Activated CD8-positive, alpha-beta memory T cell treated with anti-CD3 and anti-CD28 coated beads, Interleukin-2, amount 50 U/mL, for 24 hours (primary cell): ENCODE data around the gene AGAP1.
"Not testable (repeated sequence)": the region's sequence is repeated elsewhere in the genome, so short reads cannot be mapped to it uniquely, and the experiment has no call there.

ENCODE experiments used
- DNase-seq: peaks from one replicate; pipeline ENCODE4 v3.0.0-alpha.2; 2020; ENCODE audit errors: extremely low read depth

The AGAP1 gene

DNA sequence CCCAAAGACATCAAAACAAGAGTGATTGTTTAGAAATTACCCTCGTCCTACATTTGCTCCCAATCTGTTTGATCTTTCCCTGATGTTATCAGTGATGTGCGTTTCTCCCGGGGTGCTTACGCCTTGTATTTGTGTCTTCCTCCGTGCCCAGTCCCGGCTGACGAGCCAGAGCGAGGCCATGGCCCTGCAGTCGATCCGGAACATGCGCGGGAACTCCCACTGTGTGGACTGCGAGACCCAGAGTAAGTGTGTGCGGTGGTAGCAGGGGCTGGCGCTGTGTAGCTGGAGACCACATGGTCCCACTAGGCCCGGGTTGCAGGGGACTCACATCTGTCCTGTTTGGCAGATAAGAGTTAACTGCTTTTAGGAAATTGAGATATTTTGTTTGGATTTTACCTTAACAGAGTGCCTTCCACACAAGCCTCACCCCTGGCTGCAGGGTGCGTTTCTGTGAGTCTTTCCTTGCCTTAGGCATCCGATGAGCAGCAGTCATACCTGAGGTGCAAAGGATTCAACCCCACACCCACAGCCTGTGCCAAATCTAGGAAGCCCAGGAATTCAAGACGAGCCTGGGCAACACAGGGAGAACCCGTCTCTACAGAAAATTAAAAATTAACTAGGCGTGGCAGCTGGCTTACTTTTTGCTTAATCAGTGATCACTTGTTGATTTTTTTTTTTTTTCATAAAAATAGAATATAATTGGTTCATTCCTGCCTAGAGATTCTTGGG, 546.9 kb downstream of the AGAP1 start:
- no peak for DNase-seq

DNA sequence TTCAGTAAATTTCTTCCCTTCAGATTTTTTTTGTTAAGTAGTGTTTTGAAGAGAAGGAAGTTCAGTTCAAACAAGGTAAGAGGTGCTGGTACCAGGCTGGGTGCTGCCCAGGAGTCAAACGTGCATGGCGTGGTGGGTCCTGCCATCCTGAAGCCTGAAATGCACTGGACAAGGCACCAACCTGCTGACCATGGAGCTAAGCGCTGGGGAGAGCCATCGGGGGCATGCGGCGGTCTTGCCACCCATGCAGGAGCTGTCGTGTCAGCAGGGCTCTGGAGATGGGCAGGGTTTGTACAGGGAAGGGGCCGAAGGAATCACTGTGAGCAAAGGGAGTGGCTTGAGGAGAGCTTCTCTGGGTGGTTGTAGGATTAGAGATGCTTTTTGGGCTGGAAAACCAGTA, 547.8 kb downstream of the AGAP1 start:
- DNase-seq, result no peak

DNA sequence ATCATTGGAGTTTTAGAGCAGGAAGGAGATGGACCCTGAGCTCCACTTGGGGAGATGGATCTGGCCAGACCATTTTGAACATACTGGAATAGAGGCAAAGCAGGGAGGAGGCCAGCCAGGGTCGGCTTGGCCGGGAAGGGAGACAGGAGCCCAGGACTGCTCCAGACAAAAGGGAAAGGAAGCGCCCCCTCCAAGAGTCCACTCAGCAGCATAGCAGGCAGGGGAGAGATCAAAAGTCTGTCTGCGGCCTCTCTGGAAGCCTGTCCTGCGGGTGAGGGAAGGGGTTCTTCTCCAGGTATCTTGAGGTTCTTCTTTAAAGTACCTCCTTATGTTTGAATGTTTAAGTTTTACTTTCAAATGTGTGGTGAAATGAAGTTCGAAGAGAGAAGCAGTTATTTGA, 548.2 kb downstream of the AGAP1 start:
- no peak for DNase-seq

DNA sequence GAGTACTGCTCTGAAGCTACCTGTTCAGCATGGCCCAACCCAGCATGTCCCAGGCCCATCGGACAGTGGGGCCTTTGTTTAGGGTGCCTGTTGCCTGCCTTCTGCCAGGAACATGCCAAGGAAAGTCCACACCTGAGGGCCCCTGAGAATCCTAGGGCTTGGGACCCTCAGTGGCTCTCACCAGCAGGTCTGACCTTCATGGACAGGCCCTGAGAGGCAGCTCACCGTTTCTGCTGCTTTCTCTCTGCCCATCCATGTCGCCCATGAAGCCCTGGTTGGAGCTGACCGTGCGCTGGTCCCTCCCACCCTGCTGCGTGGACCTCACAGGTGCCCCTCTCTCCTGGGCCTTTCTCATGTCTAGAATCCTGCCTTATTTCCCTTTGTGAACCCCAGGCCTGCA, 550.3 kb downstream of the AGAP1 start:
- no peak for DNase-seq

DNA sequence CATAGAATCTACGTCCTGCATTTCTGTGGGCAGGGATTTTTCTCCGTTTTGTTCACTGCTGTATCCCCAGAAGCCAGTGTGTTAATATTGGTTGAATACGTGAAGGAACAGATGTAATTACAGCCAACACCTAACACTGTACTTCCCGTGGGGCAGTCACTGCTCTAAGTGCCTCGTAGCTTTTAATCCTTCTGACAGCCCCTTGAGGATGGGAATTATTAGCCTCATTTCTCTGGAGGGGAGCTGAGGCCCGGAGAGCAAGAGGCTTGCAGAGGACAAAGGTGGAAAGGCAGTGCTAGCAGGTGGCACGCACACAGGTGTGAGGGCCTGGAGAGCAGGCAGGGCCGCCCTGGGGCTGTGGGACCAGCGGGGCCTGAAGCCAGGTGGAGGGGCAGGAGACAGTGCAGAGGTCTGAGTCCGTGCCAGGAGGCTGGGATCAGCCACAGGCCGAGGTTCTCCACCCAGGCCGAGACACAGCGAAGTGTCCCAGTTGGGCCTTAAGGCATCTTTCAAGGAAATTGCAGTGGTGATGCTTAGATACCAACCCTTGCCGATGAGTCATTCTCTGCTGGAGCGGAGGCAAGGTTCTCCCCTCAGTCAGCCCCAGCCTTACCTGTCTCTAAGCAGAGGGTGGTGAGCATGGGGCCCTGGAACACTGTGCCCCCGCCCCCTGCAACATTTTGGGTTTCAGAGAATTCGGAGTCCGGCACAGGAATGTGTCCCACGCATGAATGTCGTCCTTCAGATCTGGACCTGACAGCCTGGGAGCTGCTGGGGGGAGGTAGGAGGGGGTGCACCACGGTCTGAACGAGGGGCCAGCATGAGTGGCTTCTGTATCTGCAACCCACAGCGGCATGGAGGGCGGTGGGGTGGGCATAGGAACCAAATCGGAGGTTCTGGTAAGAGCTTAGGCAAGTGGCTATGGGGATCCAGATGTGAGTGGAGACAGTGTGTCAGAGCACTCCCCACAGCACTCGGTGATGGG, 551.7 kb downstream of the AGAP1 start:
- DNase-seq, result no peak

DNA sequence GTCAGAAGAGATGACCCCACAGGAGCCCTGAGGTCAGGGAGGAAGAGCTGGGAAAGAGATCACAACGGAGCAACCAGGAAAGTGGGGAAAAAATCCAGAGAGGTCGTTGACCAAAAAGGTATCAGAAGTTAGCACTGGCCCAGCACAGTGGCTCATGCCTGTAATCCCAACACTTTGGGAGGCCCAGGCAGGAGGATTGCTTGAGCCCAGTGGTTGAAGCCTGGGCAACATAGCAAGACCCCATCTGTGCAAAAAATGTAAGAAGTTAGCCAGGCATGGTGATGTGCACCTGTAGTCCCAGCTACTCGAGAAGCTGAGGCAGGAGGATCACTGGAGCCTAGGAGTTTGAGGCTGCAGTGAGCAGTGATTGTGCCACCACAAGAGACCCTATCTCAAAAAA, 552.9 kb downstream of the AGAP1 start:
- DNase-seq, result no peak

DNA sequence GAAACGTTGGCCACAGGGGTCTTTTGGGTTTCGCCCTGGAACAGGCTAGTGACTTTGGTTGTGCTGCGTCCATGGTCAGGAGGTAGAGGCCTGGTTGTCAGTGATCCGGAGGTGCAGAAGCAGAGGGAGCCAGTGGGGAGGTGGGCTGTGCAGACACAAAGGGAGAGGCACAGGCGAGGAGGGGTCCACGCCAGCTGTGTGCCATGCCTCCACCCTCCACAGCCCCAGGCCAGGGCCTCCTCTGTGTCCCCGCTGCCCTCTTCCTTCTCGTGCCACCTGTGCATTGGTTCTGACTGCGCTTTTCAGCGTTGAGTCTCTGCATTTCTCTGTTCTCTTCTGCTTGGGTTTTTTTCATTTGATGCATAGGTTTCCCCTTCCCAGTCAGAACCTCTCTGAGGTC, 553.3 kb downstream of the AGAP1 start:
- DNase-seq, result no peak

DNA sequence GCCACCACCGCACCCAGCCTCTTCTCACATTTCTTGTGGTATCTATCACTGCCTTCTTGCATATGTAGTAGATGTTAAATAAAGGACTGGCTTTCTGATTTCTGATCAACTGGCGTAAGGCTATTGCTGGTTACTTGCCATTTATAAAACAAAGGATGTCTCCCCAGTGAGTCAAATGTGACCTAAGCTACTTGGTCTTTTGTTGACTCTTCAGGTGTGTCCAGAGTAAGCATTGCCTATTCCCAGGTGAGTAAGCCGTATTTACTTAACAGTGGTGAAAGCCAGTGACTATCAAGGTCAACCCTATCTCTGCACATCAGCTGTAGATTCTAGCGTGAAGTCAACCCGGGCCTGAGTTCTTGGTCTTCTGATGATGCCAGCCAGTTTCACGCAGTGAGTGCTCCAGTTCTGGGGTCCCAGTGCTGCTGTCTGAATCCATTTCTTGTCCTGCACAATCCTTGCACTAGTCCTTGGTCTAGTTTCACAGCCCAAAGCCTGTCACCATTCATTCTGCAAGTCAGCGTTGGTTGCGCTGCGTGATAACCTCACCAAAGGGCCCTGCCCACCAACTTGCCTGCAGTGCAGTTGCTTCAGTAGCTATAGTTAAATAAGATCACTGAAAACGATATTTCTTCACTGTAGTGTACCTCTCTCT, 554.2 kb downstream of the AGAP1 start:
- no peak for DNase-seq

DNA sequence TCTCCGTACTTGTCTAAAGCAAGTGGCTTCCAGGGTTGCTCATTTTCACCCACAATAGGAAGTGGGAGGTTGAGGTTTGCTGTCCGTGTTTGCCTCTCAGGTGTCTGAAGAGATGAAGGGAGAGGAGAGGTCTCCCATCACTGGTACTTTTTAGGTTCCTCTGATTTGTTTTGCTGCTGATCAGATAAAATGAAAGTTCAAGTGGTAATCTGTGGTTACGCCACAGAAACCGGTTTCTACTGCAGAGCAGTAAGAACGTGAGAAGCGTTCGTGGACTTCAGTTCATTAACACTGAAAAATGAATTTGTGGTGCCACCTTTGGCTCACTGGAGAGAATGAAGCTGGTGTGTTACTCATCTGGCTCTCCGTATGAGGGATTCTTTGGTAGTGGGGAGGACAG, 556.1 kb downstream of the AGAP1 start:
- no peak for DNase-seq

DNA sequence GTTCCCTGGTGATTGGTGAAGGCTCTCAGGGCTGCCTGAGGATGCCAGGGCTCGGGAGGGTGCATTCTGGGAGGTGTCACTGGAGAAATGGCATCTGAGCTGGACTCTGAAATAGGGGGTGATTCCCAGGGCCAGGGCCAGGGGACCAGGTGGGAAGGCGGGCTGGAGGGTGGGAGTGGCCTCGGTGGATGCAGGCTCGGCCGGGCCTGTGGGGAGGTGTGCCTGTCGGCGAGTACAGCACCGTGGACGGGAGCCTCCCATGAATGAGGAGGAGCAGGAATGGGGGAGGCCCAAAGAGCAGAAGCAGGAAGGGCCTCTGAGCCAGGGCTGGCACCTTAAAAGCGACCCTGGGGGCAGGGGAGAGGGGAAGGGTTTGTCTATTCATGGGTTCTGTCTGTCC, 557.5 kb downstream of the AGAP1 start:
- no peak for DNase-seq

DNA sequence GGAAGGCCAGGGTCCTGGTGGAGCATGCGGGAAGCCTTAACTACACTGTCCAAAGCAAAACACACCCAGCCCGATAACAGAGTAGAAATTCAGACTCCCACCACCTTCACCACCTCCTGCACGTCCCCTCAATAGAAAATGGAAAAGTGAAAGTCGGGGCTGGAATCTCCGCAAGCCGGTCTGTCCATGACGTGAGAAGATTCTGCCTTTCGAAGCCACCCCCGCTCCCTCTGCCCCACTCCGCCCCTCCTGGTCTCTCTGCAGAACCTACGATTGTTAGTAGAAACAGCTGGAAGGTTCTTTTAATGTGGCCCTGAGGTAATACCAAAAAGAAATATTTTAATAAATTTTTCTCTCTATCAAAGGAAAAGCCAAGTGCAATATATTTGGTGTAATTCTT, 558.0 kb downstream of the AGAP1 start:
- DNase-seq, result no peak

DNA sequence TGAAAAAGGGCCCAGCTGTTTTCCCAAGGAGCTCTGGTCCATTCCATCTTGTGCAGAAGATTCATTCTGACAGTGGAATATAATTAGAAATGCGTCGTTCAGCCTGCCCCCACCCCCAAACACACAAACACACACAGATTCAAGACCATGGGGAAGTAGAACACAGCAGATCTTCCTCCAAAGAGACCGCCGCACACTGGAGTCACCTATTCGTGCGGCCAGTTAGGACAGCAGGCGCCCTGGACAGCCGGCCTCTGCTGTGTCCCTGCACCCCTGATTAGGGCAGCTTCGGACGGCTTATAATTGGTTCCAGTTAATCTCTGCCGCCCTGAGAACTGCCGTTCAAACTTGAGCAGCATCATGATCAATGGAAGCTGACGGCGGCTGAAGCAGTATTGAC, 558.4 kb downstream of the AGAP1 start:
- no peak for DNase-seq

DNA sequence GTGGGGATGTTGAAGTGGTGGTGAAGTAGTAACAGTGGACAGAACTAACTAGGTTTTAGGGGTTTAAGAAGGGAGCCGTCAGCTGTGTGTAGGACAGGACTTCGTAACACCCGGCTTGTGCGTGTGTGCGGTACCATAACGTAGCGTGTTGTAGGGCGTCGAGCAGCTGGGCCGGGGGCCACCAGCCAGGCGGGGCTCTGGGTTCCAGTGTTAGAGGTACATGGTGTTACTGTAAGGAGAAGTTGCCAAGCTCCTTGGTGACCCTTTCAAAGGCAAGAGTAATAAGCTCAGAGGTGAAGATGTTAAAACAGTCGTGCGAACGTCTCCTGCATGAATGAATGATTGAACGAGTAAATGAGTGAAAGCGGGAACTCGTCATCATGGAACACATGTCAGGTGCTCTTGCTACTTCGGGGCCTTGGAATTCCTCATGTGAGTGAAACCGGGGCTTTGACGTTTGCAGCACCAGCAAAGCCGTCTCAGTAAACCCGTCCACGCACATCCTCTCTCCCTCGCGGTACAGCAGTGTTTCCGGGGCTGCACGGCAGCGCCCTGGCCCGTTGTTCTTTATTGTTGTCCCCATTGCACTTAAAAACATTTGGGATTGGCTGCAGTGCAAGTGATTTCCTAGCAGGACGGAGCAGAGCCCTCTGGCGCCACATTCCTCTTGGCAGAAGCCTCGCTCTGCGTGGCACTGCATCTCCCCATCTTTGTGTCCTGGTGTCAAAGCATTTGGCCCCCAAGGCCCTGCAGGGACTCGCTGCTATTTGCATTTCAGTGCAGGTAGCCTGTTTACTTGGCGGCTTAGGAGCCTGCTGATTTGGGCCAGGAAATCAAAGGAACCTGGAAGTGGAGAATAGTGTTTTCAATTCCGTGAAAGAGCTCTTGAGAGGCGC, 559.3 kb downstream of the AGAP1 start:
- no peak for DNase-seq

DNA sequence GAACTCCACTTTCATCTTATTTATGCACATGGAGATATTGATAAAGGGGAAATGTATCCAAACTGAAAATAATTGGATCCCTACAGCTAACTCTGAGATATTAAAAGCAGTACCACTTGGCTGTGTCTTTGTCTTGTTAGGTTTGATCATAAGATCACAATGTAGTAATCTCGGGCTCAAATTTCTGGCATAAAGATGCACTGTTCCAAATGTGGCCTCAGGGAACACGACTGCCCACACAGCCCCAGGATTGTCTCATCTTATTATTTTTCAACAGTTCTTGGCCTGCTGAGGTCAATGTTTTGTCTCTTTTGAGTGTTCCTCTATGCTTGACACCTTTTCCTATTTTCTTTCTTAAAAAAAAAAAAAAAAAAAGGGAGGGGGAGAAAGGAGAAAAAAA, 560.3 kb downstream of the AGAP1 start:
- no peak for DNase-seq

DNA sequence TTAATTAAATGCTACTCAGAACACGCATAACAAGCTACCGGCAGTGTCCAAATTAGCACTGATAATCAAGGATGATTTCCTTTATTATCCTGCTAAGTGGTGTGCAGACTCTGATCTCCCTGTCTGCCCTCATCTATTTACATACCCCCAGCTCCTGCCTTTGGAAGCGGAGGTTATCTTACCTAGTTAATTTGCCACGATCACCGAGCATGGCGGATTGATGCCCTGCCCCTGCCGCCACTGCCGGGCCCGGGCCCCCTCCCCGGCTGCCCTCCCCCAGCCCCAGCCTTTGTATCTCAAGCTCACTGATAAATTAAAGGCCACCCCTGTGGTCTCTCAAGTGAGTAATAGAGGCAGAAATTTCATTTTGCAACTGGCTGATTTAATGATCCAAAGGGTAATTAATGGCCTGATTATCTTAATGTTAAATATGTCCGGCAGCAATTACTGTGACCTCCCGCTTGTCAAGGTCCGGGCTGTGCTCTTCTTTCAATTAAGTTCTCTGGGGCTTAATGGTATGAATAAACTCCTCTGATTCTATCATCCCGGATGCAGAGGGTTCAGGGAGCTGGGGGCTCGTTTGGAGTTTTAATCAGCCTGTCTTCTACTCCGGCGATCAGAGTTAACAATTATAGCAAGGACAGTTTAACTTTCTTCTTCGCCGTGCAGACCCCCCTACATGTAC, 560.9 kb downstream of the AGAP1 start:
- no peak for DNase-seq

DNA sequence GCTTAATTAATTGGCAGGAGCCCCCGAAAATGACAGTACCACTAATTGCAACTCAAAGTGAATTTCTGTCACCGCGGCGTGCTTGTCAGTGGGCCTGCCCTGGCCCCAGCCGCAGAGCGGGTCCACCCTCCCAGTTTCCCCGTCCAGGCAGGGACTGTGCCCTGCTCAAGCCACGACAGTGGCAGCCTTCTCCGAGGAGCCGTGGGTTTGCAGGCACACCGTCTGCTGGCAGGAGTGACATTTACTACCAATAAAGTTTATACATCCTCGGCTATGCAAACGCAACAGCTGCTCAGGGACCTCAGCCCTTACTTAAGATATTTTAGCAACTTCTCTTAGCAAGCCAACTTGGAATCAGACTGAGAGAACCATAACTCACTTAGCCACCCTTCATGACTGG, 561.6 kb downstream of the AGAP1 start:
- DNase-seq, result no peak

DNA sequence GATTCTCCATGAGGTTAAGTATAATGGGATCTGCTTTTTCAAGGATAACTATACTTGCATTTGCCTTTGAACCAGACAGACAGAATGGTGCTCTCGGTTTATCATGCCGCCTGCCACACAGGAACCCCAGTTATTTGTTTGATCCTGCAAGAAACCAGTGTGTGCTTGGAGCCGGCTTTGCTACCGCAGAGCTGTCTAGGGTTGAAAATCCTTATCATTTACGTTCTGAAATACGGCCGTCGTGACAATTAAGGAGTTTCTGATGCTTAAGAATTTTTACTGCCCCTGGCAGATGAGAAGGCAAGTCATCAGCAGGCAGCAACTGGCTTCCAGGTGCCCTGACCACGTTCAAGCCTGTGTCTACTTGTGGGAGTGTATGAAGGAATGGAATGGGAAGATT, 562.3 kb downstream of the AGAP1 start:
- DNase-seq, result no peak

DNA sequence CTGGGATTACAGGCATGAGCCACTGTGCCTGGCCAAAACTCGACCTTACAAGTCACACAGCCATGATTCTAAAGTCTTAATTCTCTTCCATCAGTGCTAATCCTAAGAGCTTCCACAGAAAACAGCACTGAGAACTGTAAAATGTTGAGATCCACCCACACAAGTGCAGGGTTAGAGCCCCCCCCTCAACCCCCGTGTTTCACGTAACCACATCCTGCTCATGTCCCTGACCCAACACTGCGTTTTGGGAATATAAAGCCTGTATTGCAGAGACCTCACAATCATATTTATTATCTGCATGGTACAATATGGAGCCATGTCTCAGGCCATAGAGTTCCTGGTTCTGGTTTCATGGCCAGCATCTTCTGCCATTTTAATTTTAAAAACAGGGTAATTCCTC, 563.5 kb downstream of the AGAP1 start:
- DNase-seq, result no peak

DNA sequence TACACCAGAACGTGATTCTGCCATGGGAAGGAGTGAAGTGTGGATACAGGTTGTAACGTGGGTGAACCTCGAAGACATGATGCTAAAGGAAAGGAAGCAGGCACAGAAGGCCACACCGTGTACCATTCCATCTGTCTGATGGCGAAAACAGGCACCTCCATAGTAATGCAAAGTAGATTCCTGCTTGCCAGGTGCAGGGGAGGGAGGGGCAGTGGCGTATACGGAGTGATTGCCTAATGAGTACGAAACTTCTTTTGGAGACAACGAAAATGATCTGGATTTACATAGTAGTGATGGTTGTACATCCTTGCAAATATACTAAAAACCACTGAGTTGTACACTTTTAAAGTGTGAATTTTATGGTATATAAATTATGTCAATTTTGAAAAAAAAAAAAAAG, 567.7 kb downstream of the AGAP1 start:
- DNase-seq, result no peak

DNA sequence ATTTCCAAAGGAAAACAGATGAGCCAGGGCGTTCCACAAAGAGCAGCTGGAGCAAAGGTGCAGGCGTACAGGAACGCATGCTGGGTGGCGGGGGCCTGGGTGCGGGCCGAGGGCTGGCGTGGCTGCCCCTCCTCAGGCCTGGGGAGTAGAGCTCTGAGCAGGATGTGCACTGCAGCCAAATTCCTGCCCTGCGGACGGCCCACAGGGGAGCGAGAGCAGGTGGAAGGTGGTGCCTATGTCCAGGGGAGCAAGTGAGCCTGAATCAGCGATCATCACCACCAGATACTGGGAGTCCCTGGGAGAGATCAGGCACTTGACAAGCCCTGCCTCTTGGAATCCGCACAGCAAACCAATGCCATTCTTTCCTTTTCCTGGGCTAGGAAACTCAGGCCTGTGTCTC, 568.1 kb downstream of the AGAP1 start:
- DNase-seq, result no peak

DNA sequence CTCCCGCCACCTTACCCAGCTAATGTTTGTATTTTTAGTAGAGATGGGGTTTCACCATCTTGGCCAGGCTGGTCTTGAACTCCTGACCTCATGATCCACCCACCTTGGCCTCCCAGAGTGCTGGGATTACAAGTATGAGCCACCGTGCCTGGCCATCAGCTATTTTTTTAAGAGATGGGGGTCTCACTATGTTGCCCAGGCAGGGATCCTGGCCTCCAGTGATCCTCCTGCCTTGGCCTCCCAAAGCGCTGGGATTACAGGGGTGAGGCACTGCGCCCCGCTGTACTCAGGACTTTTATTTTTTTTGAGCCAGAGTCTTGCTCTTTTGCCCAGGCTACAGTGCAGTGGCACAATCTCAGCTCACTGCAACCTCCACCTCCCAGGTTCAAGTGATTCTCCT, 569.0 kb downstream of the AGAP1 start:
- not testable (repeated sequence) for DNase-seq
